ENCODE results near the gene SH3D19.

The SH3D19 gene

DNA sequence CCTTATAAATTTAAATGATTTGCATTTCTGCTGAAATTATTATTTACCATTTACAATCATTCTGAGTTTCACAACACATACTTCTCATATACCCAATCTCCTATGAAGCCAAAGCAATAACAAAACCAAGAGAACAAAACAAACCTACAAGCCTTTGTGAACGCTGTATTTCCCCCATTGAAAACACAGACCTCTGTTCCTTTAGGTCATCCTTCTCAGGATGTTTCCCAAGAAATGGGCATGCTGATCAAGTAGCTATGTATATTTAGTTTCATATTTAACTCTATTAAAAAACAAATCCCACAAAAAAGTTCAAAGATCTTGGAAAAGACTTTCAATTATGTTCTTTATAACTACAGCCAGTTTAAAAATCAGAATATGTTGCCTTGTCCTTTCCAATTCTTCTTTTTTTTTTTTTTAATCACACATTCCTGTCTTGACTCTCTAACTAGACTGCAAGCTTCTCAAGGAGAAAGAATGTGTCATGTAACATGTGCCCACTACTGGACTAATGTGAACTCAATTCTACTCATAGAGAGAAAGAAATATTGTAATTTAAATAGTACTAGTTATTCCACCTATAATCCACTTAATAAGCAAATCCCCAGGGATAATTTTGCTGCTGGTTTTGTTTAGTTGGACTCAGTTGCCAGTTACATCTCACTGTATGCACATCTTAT lies 132.7 kb downstream of the SH3D19 start:
- DNase-seq, result no peak

- DNase-seq, result no peak
Measured at GRCh38 chr4:151184523-151185458, 140.6 kb downstream of the SH3D19 start.

DNA sequence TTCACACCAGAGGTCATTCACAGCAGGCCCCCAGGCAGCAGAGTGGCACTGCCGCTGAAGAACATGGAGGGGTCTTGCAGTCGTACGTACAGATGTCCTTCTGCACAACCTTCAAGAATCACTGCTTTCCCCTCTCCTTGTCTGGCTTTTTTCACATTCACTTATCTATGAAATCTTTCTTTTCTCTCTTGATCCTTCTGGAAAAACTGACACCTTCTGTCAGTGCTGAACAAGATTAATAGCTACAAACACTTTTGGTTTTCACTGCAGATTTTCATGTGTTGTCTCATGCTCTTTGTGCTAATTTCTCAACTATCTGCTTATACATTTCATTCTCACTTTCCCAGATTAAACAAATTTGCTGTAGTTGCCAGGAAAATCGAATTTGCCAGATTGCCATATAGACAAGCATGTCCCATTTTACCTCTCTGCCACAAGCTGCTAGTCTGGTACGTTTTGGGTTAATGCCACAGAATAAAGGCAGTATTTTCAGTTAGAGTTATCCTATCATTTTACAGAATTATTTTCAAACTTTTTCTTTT lies 142.9 kb downstream of the SH3D19 start:
- no peak for DNase-seq

GRCh38 chr4:151176685-151177084 lies 148.7 kb downstream of the SH3D19 start:
- DNase-seq, result no peak

- DNase-seq, result no peak
Measured at GRCh38 chr4:151175754-151176631, 149.4 kb downstream of the SH3D19 start.

GRCh38 chr4:151175233-151175632 lies 150.2 kb downstream of the SH3D19 start:
- no peak for DNase-seq

- DNase-seq, result no peak
Measured at GRCh38 chr4:151174784-151175183, 150.6 kb downstream of the SH3D19 start.

DNA sequence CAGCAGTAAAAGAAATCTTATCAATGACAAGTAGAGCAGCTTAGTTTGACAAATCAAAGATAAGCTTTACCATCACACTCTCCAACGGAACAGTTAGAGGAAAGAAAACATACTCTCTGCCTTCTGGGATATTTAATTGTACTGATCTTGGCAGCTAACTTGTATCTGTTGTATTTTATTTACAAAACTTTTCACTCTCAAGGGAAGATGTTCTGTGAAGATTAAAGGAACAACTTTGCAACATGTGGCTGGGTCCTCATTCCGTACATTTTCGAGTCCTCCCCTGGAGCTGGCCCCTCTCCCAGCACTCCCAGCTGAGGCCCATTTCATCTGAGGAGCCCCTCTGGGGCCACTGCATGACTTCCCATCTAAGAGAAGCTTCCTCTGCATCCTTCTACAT lies 151.5 kb downstream of the SH3D19 start:
- no peak for DNase-seq

DNA sequence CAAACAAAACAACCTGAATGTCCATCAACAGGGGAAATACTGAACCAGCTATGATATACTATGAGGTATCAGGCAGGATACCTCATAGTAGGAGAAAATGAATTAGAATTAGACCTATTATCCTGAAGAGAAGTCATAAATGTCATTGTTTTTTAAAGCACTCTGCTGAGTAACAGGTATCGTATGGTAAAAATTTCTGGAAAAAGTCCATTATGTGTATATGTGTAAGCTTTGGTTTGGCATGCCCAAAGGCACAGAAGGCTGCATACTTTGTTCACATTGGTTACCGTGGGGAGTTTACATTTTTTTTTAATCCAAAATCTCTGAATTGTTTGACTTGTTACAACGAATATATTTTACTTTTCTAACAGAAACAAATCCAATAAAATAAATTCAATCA lies 155.5 kb downstream of the SH3D19 start:
- no peak for DNase-seq

- DNase-seq, result no peak
Measured at GRCh38 chr4:151169223-151169622, 156.2 kb downstream of the SH3D19 start.

DNA sequence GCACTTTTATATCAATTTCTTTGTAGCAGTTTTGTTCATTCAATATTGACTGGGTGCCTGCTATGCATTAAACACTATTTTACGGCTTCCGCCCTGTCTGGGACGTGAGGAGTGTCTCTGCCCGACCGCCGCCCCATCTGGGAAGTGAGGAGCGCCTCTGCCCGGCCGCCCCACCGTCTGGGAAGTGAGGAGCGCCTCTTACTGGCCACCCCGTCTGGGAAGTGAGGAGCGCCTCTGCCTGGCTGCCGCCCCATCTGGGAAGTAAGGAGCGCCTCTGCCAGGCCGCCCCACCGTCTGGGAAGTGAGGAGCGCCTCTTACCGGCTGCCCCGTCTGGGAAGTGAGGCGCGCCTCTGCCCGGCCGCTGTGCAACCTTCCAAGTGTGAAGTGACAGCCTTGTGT lies 157.8 kb downstream of the SH3D19 start:
- DNase-seq, result no peak

DNA sequence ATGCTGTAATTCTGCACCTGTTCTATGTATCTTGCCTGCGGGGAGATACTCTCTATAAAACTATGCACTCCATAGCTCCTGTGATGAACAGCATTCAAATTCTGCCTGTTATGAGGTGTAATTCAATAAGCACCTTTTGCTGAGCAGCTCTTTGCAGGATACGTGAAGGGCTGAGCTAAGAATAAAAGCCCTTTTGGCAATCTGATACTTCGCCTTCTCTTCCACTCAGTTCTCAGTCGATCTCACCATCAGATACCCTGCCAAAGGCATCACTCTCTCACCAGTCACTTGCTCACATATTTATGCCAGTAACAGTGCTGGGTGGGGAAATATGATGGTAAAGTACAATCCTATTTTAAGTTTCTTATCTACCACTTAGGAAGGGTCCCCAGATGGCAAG lies 158.8 kb downstream of the SH3D19 start:
- no peak for DNase-seq

GRCh38 chr4:151165205-151166000 lies 160.0 kb downstream of the SH3D19 start:
- DNase-seq, result no peak

DNA sequence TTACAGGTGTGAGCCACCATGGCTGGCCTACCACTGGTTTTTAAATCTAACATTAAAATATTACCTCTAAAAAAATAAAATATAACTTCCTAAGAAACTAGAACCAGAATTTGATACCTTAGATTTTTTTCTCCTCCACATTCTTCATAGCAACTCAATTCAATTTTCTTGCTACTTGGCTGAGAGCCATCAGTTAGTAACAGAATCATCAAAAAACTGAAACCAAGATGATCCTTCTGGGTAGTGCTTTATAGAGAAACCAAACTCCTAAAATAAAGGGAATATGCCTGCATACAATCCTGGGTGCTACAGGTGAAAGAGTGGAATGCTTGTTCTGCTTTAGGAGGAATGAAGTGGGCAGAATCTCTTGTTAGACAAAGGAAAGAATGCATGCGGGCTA lies 161.6 kb downstream of the SH3D19 start:
- no peak for DNase-seq

- DNase-seq, result no peak
Measured at GRCh38 chr4:151158979-151159378, 166.4 kb downstream of the SH3D19 start.

DNA sequence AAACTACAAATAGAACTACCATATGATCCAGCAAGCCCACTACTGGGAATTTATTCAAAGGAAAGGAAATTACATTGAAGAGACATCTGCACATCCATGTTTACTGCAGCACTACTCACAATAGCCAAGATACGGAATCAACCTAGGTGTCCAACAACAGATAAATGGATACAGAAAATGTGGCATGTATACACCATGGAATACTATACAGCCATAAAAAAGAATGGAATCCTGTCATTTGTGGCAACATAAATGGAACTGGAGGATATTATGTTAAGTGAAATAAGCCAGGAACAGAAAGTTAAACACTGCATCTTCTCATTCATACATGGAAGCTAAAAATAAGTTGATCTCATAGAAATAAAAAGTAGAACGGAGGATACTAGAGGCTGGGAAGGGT lies 167.9 kb downstream of the SH3D19 start:
- DNase-seq, result no peak

DNA sequence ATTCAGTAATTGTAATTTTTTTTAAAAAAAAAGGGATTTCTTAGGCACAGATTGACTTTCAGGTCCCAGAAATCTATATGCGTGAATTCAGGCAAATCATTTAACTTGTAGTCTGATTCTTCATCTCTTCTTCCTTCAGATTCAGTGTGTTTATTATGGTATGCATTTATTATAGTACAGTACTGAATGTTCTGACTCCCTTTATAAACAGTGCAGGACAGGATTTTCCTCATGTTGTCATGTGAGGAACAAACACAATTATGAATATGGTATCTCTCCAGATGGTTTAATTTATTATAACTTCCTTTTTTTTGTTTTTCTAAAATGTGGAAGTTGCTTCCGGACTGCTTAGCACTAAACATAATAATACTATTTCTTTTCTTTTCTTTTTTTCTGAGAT lies 171.8 kb downstream of the SH3D19 start:
- no peak for DNase-seq

DNA sequence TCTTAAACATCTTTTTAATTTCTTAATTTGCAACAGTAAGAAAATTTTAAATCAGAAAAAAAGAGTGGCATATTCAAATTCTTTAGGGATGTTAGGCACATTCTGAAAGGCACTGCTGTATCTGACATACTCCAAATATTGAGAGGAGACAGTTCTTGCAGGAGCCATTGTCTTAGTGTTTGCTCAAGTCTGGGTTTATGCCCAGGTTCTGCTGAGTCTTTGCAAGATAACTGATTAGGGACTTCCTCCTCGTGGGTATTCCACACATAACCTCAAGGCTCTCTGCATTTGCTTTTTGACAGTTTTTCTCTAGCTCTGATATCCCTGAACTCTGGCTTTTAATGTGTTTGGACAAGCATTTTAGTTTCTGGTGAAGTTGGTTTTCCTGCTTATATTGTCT lies 173.4 kb downstream of the SH3D19 start:
- no peak for DNase-seq

DNA sequence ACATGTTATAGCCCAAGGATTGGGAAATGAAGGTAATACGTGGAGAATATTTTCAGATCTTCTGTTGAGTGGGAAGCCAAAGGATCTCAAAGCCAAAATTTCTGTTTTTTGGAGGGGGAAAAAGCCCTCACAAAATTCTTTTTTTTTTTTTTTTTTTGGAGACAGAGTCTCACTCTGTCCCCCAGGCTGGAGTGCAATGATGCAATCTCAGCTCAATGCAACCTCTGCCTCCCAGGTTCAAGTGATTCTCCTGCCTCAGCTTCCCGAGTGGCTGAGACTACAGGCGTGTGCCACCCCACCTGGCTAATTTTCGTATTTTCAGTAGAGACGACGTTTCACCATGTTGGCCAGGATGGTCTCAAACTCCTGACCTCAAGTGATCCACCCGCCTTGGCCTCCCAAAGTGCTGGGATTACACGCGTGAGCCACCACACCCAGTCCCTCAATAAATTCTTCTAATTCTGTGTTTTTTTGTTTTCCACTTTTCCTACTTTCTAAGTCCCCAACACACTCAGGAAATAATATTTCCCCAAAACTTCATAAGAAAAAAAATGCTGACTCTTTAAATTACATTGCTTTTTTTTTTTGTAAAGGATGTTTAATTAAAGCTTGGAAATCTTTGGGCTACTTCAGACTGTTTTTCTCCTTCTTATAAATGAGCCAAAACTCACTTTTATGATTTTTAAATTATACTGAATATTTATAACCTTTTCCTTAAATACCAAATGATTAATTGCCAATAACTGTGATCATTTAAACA lies 174.4 kb downstream of the SH3D19 start:
- DNase-seq, result no peak

DNA sequence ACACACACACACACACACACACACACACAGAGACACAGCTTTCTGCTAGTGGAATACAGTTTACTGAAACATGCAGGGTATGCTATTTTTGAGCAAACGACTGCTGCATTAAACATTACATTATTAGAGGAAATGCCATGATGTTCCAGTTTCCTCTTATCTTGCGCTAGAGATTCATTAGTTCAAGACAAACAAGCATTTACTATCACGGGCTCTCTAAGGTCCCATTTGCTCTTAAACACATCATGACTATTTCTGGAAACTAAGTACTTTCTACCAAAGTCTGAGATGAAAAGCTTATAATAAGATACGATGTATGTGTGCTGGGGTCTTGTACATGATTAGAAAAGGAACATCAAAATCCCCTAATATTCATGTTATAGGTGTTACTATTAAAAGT lies 177.1 kb downstream of the SH3D19 start:
- no peak for DNase-seq

- DNase-seq, result no peak
Measured at GRCh38 chr4:151147000-151147399, 178.4 kb downstream of the SH3D19 start.
